Putamen (tissue), 1 donor: Measurements from ENCODE around the gene GNL1.
"Not testable (repeated sequence)": the region's sequence is repeated elsewhere in the genome, so short reads cannot be mapped to it uniquely, and the experiment has no call there.

ENCODE experiments used
- DNase-seq: peaks from one replicate; pipeline ENCODE4 v3.0.0-alpha.2; 2016; ENCODE audit warnings: low spot score

The GNL1 gene

GRCh38 chr6:30497261-30497599 is 59.1 kb downstream of the GNL1 start:
- DNase-seq = not testable (repeated sequence)

- DNase-seq = no peak
Measured at GRCh38 chr6:30495993-30496392, 60.3 kb downstream of the GNL1 start.

GRCh38 chr6:30495060-30495459 is 61.2 kb downstream of the GNL1 start:
- not testable (repeated sequence) for DNase-seq

- no peak for DNase-seq
Measured at GRCh38 chr6:30494291-30494861, 61.9 kb downstream of the GNL1 start.

- no peak for DNase-seq
Measured at GRCh38 chr6:30493643-30494250, 62.5 kb downstream of the GNL1 start.

- DNase-seq = no peak
Measured at GRCh38 chr6:30491991-30492952, 64.0 kb downstream of the GNL1 start.
